ENCODE results near the gene SLC27A4.

- TF ChIP-seq CTCF (IDR thresholded peaks at IDR 0.05): no peak
- no peak for TF ChIP-seq POLR2A (IDR thresholded peaks at IDR 0.05)
Measured at GRCh38 chr9:128372784-128373183, 32.5 kb downstream of the SLC27A4 start.
